ENCODE results near the gene CBX1. TPM values are rescaled to one million over a fixed set of nuclear protein-coding genes. Genes with fewer than 3 reads are reported as not detected.

CBX1 gene
- total and polyA plus RNA-seq, 2 of the 13 experiments (the other 11 are each of a cell fraction or from before 2014, with no cell fraction given) = 17.8 to 108 TPM

DNA sequence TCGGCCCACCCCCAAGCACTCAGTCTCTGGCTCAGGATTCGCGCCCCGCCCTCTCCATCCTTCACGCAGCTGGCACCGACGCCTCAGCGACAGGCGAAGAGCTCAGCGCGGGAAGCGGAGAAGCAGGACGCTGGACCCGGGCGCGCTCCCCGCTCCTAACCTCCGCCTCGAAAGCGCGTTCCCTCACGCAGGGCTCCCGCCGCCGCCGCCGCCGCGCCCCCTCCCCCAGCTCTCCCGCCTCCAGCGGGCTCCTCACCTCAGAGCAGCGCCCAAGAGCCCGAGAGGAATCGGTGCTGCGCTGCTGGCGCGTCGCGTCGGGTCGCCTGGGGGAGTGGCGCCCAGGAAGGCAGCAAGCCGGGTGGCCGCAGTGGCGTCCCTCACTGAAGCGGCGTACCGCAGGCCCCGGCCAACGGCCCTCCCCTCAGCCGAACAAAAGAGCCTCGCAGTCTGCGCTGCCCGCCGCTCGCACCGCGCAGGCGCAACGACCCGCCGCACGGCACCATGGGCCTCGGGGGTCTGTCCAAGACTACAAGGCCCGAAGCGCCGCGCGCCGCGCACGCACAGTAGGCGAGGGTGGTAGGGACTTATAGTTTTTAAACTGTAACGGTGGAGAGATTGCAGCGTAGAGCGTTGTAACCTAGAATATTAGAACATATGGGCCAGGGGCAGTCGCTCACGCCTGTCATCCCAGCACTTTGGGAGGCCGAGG lies at the start of gene CBX1 (continued):
- peak; percentile 89; the same call in 1 of the 2 replicates for TF ChIP-seq KDM2A (CRISPR knock-in tag; IDR thresholded peaks at IDR 0.05; ENCODE audit: borderline replicate concordance, low read depth)
- peak; percentile 79; the same call in 1 of the 2 replicates for TF ChIP-seq KLF15 (CRISPR knock-in tag; IDR thresholded peaks at IDR 0.05; ENCODE audit: borderline replicate concordance)
- TF ChIP-seq, protein P1, sequence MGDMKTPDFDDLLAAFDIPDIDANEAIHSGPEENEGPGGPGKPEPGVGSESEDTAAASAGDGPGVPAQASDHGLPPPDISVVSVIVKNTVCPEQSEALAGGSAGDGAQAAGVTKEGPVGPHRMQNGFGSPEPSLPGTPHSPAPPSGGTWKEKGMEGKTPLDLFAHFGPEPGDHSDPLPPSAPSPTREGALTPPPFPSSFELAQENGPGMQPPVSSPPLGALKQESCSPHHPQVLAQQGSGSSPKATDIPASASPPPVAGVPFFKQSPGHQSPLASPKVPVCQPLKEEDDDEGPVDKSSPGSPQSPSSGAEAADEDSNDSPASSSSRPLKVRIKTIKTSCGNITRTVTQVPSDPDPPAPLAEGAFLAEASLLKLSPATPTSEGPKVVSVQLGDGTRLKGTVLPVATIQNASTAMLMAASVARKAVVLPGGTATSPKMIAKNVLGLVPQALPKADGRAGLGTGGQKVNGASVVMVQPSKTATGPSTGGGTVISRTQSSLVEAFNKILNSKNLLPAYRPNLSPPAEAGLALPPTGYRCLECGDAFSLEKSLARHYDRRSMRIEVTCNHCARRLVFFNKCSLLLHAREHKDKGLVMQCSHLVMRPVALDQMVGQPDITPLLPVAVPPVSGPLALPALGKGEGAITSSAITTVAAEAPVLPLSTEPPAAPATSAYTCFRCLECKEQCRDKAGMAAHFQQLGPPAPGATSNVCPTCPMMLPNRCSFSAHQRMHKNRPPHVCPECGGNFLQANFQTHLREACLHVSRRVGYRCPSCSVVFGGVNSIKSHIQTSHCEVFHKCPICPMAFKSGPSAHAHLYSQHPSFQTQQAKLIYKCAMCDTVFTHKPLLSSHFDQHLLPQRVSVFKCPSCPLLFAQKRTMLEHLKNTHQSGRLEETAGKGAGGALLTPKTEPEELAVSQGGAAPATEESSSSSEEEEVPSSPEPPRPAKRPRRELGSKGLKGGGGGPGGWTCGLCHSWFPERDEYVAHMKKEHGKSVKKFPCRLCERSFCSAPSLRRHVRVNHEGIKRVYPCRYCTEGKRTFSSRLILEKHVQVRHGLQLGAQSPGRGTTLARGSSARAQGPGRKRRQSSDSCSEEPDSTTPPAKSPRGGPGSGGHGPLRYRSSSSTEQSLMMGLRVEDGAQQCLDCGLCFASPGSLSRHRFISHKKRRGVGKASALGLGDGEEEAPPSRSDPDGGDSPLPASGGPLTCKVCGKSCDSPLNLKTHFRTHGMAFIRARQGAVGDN (CRISPR knock-in tag; IDR thresholded peaks at IDR 0.05) = peak; percentile 98
- TF ChIP-seq, protein P2, sequence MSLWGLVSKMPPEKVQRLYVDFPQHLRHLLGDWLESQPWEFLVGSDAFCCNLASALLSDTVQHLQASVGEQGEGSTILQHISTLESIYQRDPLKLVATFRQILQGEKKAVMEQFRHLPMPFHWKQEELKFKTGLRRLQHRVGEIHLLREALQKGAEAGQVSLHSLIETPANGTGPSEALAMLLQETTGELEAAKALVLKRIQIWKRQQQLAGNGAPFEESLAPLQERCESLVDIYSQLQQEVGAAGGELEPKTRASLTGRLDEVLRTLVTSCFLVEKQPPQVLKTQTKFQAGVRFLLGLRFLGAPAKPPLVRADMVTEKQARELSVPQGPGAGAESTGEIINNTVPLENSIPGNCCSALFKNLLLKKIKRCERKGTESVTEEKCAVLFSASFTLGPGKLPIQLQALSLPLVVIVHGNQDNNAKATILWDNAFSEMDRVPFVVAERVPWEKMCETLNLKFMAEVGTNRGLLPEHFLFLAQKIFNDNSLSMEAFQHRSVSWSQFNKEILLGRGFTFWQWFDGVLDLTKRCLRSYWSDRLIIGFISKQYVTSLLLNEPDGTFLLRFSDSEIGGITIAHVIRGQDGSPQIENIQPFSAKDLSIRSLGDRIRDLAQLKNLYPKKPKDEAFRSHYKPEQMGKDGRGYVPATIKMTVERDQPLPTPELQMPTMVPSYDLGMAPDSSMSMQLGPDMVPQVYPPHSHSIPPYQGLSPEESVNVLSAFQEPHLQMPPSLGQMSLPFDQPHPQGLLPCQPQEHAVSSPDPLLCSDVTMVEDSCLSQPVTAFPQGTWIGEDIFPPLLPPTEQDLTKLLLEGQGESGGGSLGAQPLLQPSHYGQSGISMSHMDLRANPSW (CRISPR knock-in tag; IDR thresholded peaks at IDR 0.05; ENCODE audit: borderline replicate concordance) = no peak
- TF ChIP-seq, protein P3, sequence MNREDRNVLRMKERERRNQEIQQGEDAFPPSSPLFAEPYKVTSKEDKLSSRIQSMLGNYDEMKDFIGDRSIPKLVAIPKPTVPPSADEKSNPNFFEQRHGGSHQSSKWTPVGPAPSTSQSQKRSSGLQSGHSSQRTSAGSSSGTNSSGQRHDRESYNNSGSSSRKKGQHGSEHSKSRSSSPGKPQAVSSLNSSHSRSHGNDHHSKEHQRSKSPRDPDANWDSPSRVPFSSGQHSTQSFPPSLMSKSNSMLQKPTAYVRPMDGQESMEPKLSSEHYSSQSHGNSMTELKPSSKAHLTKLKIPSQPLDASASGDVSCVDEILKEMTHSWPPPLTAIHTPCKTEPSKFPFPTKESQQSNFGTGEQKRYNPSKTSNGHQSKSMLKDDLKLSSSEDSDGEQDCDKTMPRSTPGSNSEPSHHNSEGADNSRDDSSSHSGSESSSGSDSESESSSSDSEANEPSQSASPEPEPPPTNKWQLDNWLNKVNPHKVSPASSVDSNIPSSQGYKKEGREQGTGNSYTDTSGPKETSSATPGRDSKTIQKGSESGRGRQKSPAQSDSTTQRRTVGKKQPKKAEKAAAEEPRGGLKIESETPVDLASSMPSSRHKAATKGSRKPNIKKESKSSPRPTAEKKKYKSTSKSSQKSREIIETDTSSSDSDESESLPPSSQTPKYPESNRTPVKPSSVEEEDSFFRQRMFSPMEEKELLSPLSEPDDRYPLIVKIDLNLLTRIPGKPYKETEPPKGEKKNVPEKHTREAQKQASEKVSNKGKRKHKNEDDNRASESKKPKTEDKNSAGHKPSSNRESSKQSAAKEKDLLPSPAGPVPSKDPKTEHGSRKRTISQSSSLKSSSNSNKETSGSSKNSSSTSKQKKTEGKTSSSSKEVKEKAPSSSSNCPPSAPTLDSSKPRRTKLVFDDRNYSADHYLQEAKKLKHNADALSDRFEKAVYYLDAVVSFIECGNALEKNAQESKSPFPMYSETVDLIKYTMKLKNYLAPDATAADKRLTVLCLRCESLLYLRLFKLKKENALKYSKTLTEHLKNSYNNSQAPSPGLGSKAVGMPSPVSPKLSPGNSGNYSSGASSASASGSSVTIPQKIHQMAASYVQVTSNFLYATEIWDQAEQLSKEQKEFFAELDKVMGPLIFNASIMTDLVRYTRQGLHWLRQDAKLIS (CRISPR knock-in tag; IDR thresholded peaks at IDR 0.05) = no peak
- TF ChIP-seq MED8 (CRISPR knock-in tag; IDR thresholded peaks at IDR 0.05; ENCODE audit: insufficient replicate concordance) = peak; percentile 93
- TF ChIP-seq, protein P4, sequence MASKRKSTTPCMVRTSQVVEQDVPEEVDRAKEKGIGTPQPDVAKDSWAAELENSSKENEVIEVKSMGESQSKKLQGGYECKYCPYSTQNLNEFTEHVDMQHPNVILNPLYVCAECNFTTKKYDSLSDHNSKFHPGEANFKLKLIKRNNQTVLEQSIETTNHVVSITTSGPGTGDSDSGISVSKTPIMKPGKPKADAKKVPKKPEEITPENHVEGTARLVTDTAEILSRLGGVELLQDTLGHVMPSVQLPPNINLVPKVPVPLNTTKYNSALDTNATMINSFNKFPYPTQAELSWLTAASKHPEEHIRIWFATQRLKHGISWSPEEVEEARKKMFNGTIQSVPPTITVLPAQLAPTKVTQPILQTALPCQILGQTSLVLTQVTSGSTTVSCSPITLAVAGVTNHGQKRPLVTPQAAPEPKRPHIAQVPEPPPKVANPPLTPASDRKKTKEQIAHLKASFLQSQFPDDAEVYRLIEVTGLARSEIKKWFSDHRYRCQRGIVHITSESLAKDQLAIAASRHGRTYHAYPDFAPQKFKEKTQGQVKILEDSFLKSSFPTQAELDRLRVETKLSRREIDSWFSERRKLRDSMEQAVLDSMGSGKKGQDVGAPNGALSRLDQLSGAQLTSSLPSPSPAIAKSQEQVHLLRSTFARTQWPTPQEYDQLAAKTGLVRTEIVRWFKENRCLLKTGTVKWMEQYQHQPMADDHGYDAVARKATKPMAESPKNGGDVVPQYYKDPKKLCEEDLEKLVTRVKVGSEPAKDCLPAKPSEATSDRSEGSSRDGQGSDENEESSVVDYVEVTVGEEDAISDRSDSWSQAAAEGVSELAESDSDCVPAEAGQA (IDR thresholded peaks at IDR 0.05; ENCODE audit: low read depth) = no peak; the same call in 1 of the 2 replicates
- TF ChIP-seq, protein P4 (CRISPR knock-in tag; IDR thresholded peaks at IDR 0.05; ENCODE audit: borderline replicate concordance) = 0 out of 2 replicates have a peak, but pooled peaks have one; percentile 51
- peak; percentile 52; the same call in 1 of the 2 replicates for TF ChIP-seq ZNF224 (CRISPR knock-in tag; IDR thresholded peaks at IDR 0.05)
- TF ChIP-seq POGZ (CRISPR knock-in tag; IDR thresholded peaks at IDR 0.05) = peak; percentile 85
